Psoas muscle (tissue), 8 donors: Measurements from ENCODE around the gene CMA1. TPM values are rescaled to one million over a fixed set of nuclear protein-coding genes. Genes with fewer than 3 reads are reported as not detected.
"Not testable (repeated sequence)": the region's sequence is repeated elsewhere in the genome, so short reads cannot be mapped to it uniquely, and the experiment has no call there.

Experiments
- ATAC-seq, 4 donors: fragments of 200-7000 bp; cut with Tn5 transposase; one replicate each; pipeline ENCODE4 v1.9.1; 2020; ENCODE audit warnings: moderate library complexity in 3 of 4, mild to moderate bottlenecking in 2 of 4
- DNase-seq, 2 donors: peaks; one replicate each; pipeline ENCODE4 v3.0.0-alpha.2; 2020
- H3K27ac ChIP-seq: fragments of 200-600 bp; one replicate; pipeline ENCODE4 v1.8.0; 2022
- H3K27me3 ChIP-seq, 3 donors: fragments of 200-600 bp in 1 of 3; one replicate each; pipeline versions ENCODE4 v1.6.1 to v1.8.0; 2013 to 2022; ENCODE audit warnings: low read length in 2 of 3, mild to moderate bottlenecking in 2 of 3, moderate library complexity in 1 of 3; ENCODE audit not compliant: insufficient read depth in 3 of 3
- H3K36me3 ChIP-seq, 2 donors: fragments of 200-600 bp in 1 of 2; one replicate each; pipeline versions ENCODE4 v1.6.1 to v1.8.0; 2013 to 2022; ENCODE audit warnings: low read depth in 1 of 2, mild to moderate bottlenecking in 1 of 2, moderate library complexity in 1 of 2; ENCODE audit not compliant: insufficient read depth in 1 of 2
- H3K4me1 ChIP-seq: fragments of 200-600 bp; one replicate; pipeline ENCODE4 v1.8.0; 2022
- H3K4me3 ChIP-seq: fragments of 200-600 bp; one replicate; pipeline ENCODE4 v1.8.0; 2022; ENCODE audit warnings: mild to moderate bottlenecking
- H3K9me3 ChIP-seq: fragments of 200-600 bp; one replicate; pipeline ENCODE4 v1.8.0; 2022
- WGBS, 3 donors: extraction: QIAGEN DNeasy Blood & Tissue Kit; methylation state at CpG; one replicate each; pipeline versions ENCODE4 v1.1.6 to v1.1.7; 2013; 5-methylcytosine and 5-hydroxymethylcytosine counted together
- intact Hi-C, 2 donors: fragments of 100-400 bp; cut with DNase I; formaldehyde crosslinking; loops; one replicate each; pipeline versions ENCODE4 v1.11.0 to v1.14.2; 2022
- polyA plus RNA-seq, 3 donors: library from polyadenylated mRNA; stranded (reverse); fragments of 200-250 nt; gene quantifications; one replicate each; pipeline ENCODE4 v1.2.3, GENCODE V29; 2013
- total RNA-seq, 4 donors: library from RNA; stranded (reverse); fragmentation: NEBNext Ultra II Directional in 2 of 4; extraction: Animal tissue kit (Norgen Biotek cat#: 25700) in 2 of 4; gene quantifications; one replicate each; pipeline versions ENCODE4 v1.2.1 to v1.2.4, GENCODE V29; 2021 to 2023
- TF ChIP-seq, protein P1 (sequence below): fragments of 200-600 bp; IDR thresholded peaks from one replicate; pipeline ENCODE4 v1.8.0; 2022; ENCODE audit warnings: antibody characterized with exemption
- donor health status: healthy with polysubstance abuse.
- donor health status: DM: no; HTN: no; CAD: no; lungs with moderate emphysema.
- donor health status: Bipolar disorder and iron deficiency.
- donor health status: healthy.
- donor health status: DM: yes; HTN: yes; CAD: no.
- donor health status: DM: no; HTN: no; CAD: no.
- donor health status: DM: no; HTN: no; CAD: no.
- donor health status: DM: yes; HTN: yes; CAD: no.

Gene CMA1
- total and polyA plus RNA-seq, 7 donors, result 0.04 to 0.92 (median 0.36) TPM; not detected in 3

DNA sequence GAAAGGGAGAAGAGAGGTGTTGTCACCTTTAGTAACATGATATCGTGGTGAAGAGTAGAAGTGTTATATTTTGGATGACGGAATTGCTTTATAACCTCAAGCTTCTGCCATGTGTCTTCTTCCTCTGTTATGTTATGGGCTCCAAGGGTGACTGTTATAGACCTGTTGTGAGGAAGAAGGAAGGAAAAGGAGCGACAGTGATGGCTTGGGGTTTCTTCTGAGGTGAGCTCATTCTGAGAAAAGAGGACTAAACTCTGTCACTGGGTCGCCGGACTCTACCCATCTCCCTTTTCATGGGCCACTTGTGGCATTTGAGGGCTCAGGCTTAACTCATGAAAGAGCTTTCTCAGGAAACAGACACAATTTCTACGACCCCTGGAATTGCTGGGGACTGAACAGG lies 1.6 kb downstream of the CMA1 start:
- H3K27ac ChIP-seq, result no peak overlapping the region
- intact Hi-C loops, result no loop called here
- H3K27me3 ChIP-seq, result no peaks in the 10 kb centered on the region
- no peak for ATAC-seq
- H3K9me3 ChIP-seq, result no peaks in the 10 kb centered on the region
- no peaks in the 10 kb centered on the region for H3K36me3 ChIP-seq
- 75 to 79% (median 78%) methylated on average over 6 of the region's 6 CpGs for WGBS, 3 donors
- H3K4me1 ChIP-seq, result no peaks in the 10 kb centered on the region
- no peak for DNase-seq
- H3K4me3 ChIP-seq, result no peak overlapping the region
- TF ChIP-seq, protein P1, sequence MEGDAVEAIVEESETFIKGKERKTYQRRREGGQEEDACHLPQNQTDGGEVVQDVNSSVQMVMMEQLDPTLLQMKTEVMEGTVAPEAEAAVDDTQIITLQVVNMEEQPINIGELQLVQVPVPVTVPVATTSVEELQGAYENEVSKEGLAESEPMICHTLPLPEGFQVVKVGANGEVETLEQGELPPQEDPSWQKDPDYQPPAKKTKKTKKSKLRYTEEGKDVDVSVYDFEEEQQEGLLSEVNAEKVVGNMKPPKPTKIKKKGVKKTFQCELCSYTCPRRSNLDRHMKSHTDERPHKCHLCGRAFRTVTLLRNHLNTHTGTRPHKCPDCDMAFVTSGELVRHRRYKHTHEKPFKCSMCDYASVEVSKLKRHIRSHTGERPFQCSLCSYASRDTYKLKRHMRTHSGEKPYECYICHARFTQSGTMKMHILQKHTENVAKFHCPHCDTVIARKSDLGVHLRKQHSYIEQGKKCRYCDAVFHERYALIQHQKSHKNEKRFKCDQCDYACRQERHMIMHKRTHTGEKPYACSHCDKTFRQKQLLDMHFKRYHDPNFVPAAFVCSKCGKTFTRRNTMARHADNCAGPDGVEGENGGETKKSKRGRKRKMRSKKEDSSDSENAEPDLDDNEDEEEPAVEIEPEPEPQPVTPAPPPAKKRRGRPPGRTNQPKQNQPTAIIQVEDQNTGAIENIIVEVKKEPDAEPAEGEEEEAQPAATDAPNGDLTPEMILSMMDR, result no peak

DNA sequence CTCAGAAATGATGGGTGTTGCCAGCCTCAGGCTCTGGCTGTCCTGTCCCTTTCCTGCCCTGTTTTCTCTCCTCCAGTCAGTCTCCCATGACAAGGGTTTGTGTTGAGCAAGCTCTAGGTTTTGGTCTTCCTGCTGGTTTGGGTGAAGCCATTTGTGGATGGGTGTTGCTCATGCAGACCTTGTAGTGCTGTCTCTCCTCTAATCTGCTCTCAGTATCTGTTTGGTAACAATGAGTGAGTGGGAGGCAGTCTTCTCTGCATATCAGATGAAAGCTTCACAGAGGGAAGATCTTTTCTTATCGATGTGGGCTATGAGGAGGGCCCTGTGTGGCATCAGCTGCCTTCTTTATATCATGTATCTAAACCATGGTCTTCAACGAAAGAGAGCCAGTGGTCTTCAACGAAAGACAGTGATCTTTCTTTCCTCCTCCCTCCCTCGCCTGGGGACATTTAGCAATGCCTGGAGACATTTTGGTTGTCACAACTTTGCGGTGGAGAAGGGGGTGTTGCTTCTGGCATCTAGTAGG lies 3.6 kb downstream of the CMA1 start:
- H3K36me3 ChIP-seq, result no peaks in the 10 kb centered on the region
- no peak for DNase-seq
- TF ChIP-seq, protein P1, result no peak
- no peak for ATAC-seq
- intact Hi-C loops, result no loop called here
- 78 to 84% (median 79%) methylated on average over 5 of the region's 5 CpGs for WGBS, 3 donors
- H3K9me3 ChIP-seq, result no peaks in the 10 kb centered on the region
- H3K4me1 ChIP-seq, result no peaks in the 10 kb centered on the region
- H3K27ac ChIP-seq, result no peak overlapping the region
- H3K27me3 ChIP-seq, result no peaks in the 10 kb centered on the region
- H3K4me3 ChIP-seq, result no peak overlapping the region

DNA sequence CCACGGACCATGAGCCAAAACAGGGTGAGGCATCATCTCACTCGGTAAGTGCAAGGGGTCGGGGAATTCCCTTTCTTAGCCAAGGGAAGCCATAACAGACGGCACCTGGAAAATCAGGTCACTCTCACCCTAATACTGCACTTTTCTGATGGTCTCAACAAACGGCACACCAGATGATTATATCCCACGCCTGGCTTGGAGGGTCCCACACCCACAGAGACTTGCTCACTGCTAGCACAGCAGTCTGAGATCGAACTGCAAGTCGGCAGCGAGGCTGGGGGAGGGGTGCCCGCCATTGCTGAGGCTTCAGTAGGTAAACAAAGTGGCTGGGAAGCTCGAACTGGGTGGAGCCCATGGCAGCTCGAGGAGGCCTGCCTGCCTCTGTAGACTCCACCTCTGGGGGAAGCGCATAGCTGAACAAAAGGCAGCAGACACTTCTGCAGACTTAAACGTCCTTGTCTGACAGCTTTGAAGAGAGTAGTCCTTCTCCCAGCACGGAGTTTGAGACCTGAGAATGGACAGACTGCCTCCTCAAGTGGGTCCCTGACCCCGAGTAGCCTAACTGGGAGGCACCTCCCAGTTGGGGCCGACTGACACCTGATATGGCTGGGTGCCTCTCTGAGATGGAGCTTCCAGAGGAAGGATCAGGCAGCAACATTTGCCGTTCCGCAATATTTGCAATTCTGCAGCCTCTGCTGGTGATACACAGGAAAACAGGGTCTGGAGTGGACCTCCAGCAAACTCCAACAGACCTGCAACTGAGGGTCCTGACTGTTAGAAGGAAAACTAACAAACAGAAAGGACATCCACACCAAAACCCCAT lies 16.3 kb downstream of the CMA1 start:
- H3K9me3 ChIP-seq, DNase-seq, H3K4me3 ChIP-seq, intact Hi-C loops, ATAC-seq, H3K4me1 ChIP-seq, H3K36me3 ChIP-seq, H3K27ac ChIP-seq, H3K27me3 ChIP-seq: not testable (repeated sequence)
- 76 to 80% (median 79%) methylated on average over 19 of the region's 19 CpGs for WGBS, 3 donors

DNA sequence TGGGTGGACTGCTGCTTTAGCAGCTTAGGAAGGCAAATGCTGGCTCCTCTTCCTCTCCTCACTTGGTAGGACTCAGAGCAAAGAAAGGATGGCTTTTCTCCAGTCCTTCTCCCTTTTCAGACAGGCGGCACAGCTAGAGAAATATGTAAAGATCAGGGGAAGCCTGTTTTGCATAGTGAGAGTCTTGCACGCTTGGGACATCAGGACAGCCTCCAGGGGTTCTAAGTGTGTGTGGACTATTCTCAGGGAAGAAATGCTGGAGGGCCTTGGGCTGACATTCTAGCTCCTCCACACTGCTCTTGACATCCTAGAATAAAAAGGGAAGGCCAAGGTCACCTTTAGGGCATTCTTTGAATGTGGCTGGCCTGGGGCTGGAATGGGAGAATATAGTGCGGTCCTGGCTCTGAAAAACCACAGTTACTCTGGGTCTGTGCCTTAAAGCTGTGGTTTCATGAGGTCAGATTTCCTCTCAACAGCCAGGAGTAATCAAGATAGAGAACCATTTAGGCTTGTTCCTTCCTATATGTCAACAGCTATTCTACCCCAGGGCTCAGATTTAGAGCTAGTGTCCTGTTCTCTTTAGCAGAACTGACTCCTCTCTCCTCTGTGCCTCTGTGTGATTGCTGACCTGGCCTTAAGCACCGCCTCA lies 24.3 kb downstream of the CMA1 start:
- ATAC-seq, result no peak
- no peaks in the 10 kb centered on the region for H3K4me1 ChIP-seq

DNA sequence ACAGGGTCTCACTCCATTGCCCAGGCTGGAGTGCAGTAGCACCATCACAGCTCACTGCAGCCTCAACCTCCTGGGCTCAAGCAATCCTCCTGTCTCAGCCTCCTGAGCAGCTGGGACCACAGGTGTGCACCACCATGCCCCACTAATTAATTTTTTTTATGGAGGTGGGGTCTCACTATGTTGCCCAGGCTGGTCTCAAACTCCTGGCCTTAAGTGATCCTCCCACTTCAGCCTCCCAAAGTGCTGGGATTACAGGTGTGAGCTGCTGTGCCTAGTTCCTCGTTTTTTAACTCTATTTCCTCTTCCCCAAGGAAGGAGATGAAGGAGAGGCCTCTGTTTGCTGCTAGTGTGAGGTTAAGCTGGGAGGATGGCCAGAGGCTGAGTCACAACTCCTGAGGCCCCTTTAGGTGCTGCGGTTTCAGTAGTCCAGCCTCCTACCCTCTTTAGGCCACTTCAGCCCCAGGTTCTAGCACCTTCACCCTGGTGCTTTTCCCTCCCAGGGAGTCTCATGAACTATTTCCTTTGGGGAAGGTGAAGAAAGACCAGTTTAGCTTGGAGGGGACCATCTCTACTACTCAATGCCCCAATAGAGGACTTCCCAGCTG lies 25.3 kb downstream of the CMA1 start:
- H3K27ac ChIP-seq, ATAC-seq, H3K4me3 ChIP-seq, H3K27me3 ChIP-seq, H3K4me1 ChIP-seq, DNase-seq, H3K36me3 ChIP-seq, H3K9me3 ChIP-seq, intact Hi-C loops: not testable (repeated sequence)
- 58 to 67% (median 59%) methylated on average over 2 of the region's 2 CpGs for WGBS, 3 donors

More for the DNA sequence above, 24.3 kb downstream of the CMA1 start:
- Histone ChIP-seq H3K4me3 (no peak overlapping the region), H3K27ac (no peak overlapping the region), H3K36me3 (no peaks in the 10 kb centered on the region), H3K9me3 (no peaks in the 10 kb centered on the region), H3K27me3 (peaks cover 0 to 2% (median 0%) of the 10 kb centered on the region in 3 donors)
- no peak for DNase-seq
- TF ChIP-seq, protein P1, result no peak
- WGBS, 3 donors, result 52 to 63% (median 54%) methylated on average over 4 of the region's 4 CpGs
- intact Hi-C loops, result no loop called here
